ENCODE measurements around the gene SH3PXD2B.

DNA sequence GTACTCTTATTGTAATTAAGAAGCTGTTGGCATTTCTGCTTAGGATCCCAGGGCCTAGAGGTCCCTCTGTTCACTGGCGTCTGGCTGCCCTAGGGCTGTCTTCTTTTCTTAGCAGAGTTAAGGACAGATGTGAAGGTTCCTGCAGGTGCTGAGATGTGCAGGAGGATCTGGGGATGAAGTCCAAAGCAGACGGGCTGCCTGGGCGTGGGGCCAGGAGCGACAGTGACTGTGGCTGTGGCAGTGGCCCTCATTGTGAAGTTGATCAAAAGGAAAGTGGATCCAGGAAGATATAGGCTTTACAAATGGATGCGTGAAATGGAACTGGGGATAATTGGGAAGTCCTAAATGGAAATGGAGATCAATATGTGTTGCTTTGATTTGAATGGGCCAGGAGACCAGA is 19.1 kb upstream of the SH3PXD2B start:
- no peak for TF ChIP-seq POLR2AphosphoS5 (IDR thresholded peaks at IDR 0.05)
- TF ChIP-seq, protein P1, sequence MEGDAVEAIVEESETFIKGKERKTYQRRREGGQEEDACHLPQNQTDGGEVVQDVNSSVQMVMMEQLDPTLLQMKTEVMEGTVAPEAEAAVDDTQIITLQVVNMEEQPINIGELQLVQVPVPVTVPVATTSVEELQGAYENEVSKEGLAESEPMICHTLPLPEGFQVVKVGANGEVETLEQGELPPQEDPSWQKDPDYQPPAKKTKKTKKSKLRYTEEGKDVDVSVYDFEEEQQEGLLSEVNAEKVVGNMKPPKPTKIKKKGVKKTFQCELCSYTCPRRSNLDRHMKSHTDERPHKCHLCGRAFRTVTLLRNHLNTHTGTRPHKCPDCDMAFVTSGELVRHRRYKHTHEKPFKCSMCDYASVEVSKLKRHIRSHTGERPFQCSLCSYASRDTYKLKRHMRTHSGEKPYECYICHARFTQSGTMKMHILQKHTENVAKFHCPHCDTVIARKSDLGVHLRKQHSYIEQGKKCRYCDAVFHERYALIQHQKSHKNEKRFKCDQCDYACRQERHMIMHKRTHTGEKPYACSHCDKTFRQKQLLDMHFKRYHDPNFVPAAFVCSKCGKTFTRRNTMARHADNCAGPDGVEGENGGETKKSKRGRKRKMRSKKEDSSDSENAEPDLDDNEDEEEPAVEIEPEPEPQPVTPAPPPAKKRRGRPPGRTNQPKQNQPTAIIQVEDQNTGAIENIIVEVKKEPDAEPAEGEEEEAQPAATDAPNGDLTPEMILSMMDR (IDR thresholded peaks at IDR 0.05), result no peak
